HepG2 (cell line): ENCODE results near the gene FDPS. TPM values are rescaled to one million over a fixed set of nuclear protein-coding genes. Genes with fewer than 3 reads are reported as not detected.

Experiments used
- ARNTL ChIP-seq: sonication (generic); formaldehyde crosslinking; IDR thresholded peaks from 2 replicates; pipeline ENCODE4 v1.4.0; 2020; ENCODE audit warnings: mild to moderate bottlenecking, missing genetic modification reagents
- CHD2 ChIP-seq: IDR thresholded peaks from 2 replicates; pipeline ENCODE4 v1.6.1; 2011; ENCODE audit warnings: low read depth, low read length, improper control_type of control experiment
- GLI4 ChIP-seq: sonication (generic); formaldehyde crosslinking; IDR thresholded peaks from 2 replicates; pipeline ENCODE4 v1.5.1; 2020; ENCODE audit warnings: missing genetic modification reagents, mild to moderate bottlenecking, moderate library complexity, borderline replicate concordance
- HNRNPH1 ChIP-seq: fragments of 200-400 bp; formaldehyde crosslinking; optimal IDR thresholded peaks from 2 replicates; pipeline ENCODE3; 2017; ENCODE audit warnings: mild to moderate bottlenecking, low read depth, low read length
- KMT2A ChIP-seq: sonication (generic); formaldehyde crosslinking; IDR thresholded peaks from 2 replicates; pipeline ENCODE4 v1.4.0; 2020; ENCODE audit warnings: missing genetic modification reagents
- NCOA5 ChIP-seq: sonication (generic); formaldehyde crosslinking; IDR thresholded peaks from 2 replicates; pipeline ENCODE4 v1.4.0; 2020; ENCODE audit warnings: missing genetic modification reagents
- PCBP2 ChIP-seq: fragments of 200-400 bp; formaldehyde crosslinking; optimal IDR thresholded peaks from 2 replicates; pipeline ENCODE3; 2018; ENCODE audit warnings: low read length, low read depth; ENCODE audit not compliant: poor library complexity, severe bottlenecking
- ZFP82 ChIP-seq: sonication (generic); formaldehyde crosslinking; IDR thresholded peaks from 2 replicates; pipeline ENCODE4 v1.5.1; 2020; ENCODE audit warnings: mild to moderate bottlenecking, missing genetic modification reagents, borderline replicate concordance
- ZNF317 ChIP-seq: sonication (generic); formaldehyde crosslinking; IDR thresholded peaks from 2 replicates; pipeline ENCODE4 v1.5.0; 2020; ENCODE audit warnings: mild to moderate bottlenecking, missing genetic modification reagents
- ZNF333 ChIP-seq: sonication (generic); formaldehyde crosslinking; IDR thresholded peaks from 2 replicates; pipeline ENCODE4 v1.4.0; 2020; ENCODE audit warnings: mild to moderate bottlenecking, missing genetic modification reagents, borderline replicate concordance
- polyA plus RNA-seq, 8 experiments: library from polyadenylated mRNA; depleted of rRNA in 3 of 8; stranded (reverse) in 7 of 8; unstranded in 1 of 8; fragments of >200 nt; fragmentation: Illumina TruSeq in 4 of 8; extraction: Trizol in 4 of 8; gene quantifications; 2 replicates each; pipeline versions ENCODE4 v1.2.1 to v1.2.3, GENCODE V29; 2011 to 2016; ENCODE audit warnings: low read depth in 4 of 8, missing spikeins in 1 of 8, mixed read lengths in 1 of 8; ENCODE audit not compliant: insufficient read depth in 1 of 8
- total RNA-seq, 5 experiments: library from RNA; depleted of rRNA; stranded (reverse); fragments of >200 nt; fragmentation: Illumina TruSeq; extraction: Trizol; gene quantifications; 2 replicates each; pipeline ENCODE4 v1.2.3, GENCODE V29; 2016; ENCODE audit warnings: low read depth in 1 of 5
- TF ChIP-seq, protein P1 (sequence below): sonication (generic); IDR thresholded peaks from 2 replicates; pipeline ENCODE4 v1.6.1; 2016; ENCODE audit warnings: low read depth, borderline replicate concordance
- TF ChIP-seq, protein P2 (sequence below): IDR thresholded peaks from 2 replicates; pipeline ENCODE4 v1.6.1; 2016; ENCODE audit warnings: missing compliant biosample characterization, missing genetic modification reagents, borderline replicate concordance
- TF ChIP-seq, protein P3 (sequence below): sonication (generic); formaldehyde crosslinking; IDR thresholded peaks from 2 replicates; pipeline ENCODE4 v1.5.1; 2020; ENCODE audit warnings: missing genetic modification reagents, mild to moderate bottlenecking, borderline replicate concordance
- TF ChIP-seq, protein P4 (sequence below): IDR thresholded peaks from 2 replicates; pipeline ENCODE4 v1.6.1; 2016; ENCODE audit warnings: missing compliant biosample characterization, missing genetic modification reagents, borderline replicate concordance
- TF ChIP-seq, protein P5 (sequence below): sonication (generic); formaldehyde crosslinking; IDR thresholded peaks from 2 replicates; pipeline ENCODE4 v1.5.0; 2020; ENCODE audit warnings: missing genetic modification reagents
- TF ChIP-seq, protein P6 (sequence below): sonication (generic); formaldehyde crosslinking; IDR thresholded peaks from 2 replicates; pipeline ENCODE4 v1.4.0; 2020; ENCODE audit warnings: mild to moderate bottlenecking, missing genetic modification reagents, borderline replicate concordance

FDPS gene
- total and polyA plus RNA-seq, 2 of the 13 experiments (the other 11 are each of a cell fraction or from before 2014, with no cell fraction given): 264 to 519 TPM

DNA sequence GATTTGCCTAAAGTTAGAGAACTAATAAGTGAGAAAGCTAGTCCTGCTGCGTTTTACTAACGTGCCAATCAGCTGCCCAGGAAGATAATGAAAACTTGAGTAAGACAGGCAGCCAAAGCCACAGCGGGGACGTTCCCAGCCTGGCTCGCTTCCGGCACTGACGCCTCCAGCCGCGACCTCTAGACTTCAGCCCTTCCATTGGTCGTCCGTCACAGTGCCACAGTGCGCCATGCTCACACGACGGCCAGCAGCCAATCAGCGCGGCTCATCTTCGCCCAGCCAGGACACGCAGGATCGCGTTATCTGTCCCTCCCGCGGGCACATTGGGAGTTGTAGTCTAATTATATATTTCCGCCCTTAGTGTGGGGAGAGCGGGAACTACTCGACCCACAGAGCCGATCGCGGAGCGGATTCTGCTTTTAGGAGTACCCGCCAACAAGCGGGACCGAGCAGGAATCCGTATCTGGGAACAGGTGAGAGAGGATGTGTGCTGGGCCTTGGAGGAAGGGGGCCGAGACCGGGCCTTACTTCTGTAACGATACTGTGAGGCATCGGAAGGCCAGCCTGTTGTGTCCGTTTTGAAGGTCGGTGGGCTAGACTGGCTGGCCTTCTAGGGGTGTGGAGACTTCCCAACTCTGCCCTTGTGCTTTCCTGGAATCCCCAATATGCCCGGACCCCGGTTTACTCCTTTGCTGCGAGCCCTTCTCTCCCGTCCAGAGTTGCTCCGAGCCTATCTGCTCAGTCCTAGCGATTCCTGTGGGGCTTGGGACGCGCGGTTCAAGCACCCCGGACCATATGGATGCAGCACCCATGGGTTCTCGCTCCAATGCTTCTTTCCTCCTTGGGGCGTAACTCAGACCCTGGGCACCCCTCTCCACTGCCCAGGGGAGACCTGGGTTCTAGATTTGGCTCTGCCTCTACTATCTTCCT, at the start of gene FDPS (continued):
- TF ChIP-seq GLI4 (CRISPR knock-in tag) (no peak), ZNF333 (CRISPR knock-in tag) (no peak), NCOA5 (CRISPR knock-in tag) (no peak), ARNTL (CRISPR knock-in tag) (peak; percentile 46; the same call in 1 of the 2 replicates), CHD2 (peak; percentile 92), ZFP82 (CRISPR knock-in tag) (no peak), KMT2A (0 out of 2 replicates have a peak, but pooled peaks have one; percentile 42), HNRNPH1 (no peak), PCBP2 (no peak), ZNF317 (0 out of 2 replicates have a peak, but pooled peaks have one; percentile 26)
- TF ChIP-seq, protein P1, sequence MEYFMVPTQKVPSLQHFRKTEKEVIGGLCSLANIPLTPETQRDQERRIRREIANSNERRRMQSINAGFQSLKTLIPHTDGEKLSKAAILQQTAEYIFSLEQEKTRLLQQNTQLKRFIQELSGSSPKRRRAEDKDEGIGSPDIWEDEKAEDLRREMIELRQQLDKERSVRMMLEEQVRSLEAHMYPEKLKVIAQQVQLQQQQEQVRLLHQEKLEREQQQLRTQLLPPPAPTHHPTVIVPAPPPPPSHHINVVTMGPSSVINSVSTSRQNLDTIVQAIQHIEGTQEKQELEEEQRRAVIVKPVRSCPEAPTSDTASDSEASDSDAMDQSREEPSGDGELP: peak; percentile 79; the same call in 1 of the 2 replicates
- TF ChIP-seq, protein P2, sequence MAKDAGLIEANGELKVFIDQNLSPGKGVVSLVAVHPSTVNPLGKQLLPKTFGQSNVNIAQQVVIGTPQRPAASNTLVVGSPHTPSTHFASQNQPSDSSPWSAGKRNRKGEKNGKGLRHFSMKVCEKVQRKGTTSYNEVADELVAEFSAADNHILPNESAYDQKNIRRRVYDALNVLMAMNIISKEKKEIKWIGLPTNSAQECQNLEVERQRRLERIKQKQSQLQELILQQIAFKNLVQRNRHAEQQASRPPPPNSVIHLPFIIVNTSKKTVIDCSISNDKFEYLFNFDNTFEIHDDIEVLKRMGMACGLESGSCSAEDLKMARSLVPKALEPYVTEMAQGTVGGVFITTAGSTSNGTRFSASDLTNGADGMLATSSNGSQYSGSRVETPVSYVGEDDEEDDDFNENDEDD (CRISPR knock-in tag): peak; percentile 78
- TF ChIP-seq, protein P3, sequence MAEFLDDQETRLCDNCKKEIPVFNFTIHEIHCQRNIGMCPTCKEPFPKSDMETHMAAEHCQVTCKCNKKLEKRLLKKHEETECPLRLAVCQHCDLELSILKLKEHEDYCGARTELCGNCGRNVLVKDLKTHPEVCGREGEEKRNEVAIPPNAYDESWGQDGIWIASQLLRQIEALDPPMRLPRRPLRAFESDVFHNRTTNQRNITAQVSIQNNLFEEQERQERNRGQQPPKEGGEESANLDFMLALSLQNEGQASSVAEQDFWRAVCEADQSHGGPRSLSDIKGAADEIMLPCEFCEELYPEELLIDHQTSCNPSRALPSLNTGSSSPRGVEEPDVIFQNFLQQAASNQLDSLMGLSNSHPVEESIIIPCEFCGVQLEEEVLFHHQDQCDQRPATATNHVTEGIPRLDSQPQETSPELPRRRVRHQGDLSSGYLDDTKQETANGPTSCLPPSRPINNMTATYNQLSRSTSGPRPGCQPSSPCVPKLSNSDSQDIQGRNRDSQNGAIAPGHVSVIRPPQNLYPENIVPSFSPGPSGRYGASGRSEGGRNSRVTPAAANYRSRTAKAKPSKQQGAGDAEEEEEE (CRISPR knock-in tag): peak; percentile 36; the same call in 1 of the 2 replicates
- TF ChIP-seq, protein P4, sequence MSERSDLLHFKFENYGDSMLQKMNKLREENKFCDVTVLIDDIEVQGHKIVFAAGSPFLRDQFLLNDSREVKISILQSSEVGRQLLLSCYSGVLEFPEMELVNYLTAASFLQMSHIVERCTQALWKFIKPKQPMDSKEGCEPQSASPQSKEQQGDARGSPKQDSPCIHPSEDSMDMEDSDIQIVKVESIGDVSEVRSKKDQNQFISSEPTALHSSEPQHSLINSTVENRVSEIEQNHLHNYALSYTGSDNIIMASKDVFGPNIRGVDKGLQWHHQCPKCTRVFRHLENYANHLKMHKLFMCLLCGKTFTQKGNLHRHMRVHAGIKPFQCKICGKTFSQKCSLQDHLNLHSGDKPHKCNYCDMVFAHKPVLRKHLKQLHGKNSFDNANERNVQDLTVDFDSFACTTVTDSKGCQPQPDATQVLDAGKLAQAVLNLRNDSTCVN (CRISPR knock-in tag): no peak; the same call in 1 of the 2 replicates
- TF ChIP-seq, protein P5, sequence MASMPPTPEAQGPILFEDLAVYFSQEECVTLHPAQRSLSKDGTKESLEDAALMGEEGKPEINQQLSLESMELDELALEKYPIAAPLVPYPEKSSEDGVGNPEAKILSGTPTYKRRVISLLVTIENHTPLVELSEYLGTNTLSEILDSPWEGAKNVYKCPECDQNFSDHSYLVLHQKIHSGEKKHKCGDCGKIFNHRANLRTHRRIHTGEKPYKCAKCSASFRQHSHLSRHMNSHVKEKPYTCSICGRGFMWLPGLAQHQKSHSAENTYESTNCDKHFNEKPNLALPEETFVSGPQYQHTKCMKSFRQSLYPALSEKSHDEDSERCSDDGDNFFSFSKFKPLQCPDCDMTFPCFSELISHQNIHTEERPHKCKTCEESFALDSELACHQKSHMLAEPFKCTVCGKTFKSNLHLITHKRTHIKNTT (CRISPR knock-in tag): no peak
- TF ChIP-seq, protein P6, sequence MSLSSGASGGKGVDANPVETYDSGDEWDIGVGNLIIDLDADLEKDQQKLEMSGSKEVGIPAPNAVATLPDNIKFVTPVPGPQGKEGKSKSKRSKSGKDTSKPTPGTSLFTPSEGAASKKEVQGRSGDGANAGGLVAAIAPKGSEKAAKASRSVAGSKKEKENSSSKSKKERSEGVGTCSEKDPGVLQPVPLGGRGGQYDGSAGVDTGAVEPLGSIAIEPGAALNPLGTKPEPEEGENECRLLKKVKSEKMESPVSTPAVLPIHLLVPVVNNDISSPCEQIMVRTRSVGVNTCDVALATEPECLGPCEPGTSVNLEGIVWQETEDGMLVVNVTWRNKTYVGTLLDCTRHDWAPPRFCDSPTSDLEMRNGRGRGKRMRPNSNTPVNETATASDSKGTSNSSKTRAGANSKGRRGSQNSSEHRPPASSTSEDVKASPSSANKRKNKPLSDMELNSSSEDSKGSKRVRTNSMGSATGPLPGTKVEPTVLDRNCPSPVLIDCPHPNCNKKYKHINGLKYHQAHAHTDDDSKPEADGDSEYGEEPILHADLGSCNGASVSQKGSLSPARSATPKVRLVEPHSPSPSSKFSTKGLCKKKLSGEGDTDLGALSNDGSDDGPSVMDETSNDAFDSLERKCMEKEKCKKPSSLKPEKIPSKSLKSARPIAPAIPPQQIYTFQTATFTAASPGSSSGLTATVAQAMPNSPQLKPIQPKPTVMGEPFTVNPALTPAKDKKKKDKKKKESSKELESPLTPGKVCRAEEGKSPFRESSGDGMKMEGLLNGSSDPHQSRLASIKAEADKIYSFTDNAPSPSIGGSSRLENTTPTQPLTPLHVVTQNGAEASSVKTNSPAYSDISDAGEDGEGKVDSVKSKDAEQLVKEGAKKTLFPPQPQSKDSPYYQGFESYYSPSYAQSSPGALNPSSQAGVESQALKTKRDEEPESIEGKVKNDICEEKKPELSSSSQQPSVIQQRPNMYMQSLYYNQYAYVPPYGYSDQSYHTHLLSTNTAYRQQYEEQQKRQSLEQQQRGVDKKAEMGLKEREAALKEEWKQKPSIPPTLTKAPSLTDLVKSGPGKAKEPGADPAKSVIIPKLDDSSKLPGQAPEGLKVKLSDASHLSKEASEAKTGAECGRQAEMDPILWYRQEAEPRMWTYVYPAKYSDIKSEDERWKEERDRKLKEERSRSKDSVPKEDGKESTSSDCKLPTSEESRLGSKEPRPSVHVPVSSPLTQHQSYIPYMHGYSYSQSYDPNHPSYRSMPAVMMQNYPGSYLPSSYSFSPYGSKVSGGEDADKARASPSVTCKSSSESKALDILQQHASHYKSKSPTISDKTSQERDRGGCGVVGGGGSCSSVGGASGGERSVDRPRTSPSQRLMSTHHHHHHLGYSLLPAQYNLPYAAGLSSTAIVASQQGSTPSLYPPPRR (CRISPR knock-in tag): no peak
